Spinal cord (tissue), 10 donors: ENCODE results near the gene VSTM2A. TPM values are rescaled to one million over a fixed set of nuclear protein-coding genes. Genes with fewer than 3 reads are reported as not detected.

Experiments
- DNase-seq, 6 donors: peaks; one replicate each; pipeline versions ENCODE4 v3.0.0 to v3.0.0-alpha.2; 2013 to 2015; ENCODE audit warnings: low spot score in 6 of 6, low read depth in 4 of 6
- H3K27ac ChIP-seq: one replicate; pipeline ENCODE4 v1.5.1; 2013; ENCODE audit warnings: low read depth, low read length, control low read depth
- H3K27me3 ChIP-seq: one replicate; pipeline ENCODE4 v1.6.1; 2013; ENCODE audit warnings: low read length; ENCODE audit not compliant: control insufficient read depth, insufficient read depth
- H3K36me3 ChIP-seq: one replicate; pipeline ENCODE4 v1.6.1; 2013; ENCODE audit warnings: low read length; ENCODE audit not compliant: control insufficient read depth, insufficient read depth
- H3K4me1 ChIP-seq: one replicate; pipeline ENCODE4 v1.6.1; 2013; ENCODE audit warnings: low read length; ENCODE audit not compliant: control insufficient read depth, insufficient read depth
- H3K4me3 ChIP-seq: one replicate; pipeline ENCODE4 v1.5.1; 2013; ENCODE audit warnings: low read depth, low read length, control low read depth
- H3K9me3 ChIP-seq: one replicate; pipeline ENCODE4 v1.6.1; 2013; ENCODE audit warnings: low read length; ENCODE audit not compliant: control insufficient read depth, insufficient read depth
- WGBS: methylation state at CpG from one replicate; pipeline ENCODE4 v1.1.5; 2013; ENCODE audit warnings: missing lambda C conversion rate; ENCODE audit not compliant: insufficient coverage; 5-methylcytosine and 5-hydroxymethylcytosine counted together
- polyA plus RNA-seq, 2 donors: library from polyadenylated mRNA; unstranded; fragments of 120-200 nt; gene quantifications; one replicate each; pipeline ENCODE4 v1.2.1, GENCODE V29; 2013; ENCODE audit not compliant: insufficient read length in 2 of 2
- total RNA-seq, 2 donors: library from RNA; depleted of rRNA in 1 of 2; stranded (reverse); fragments of 120-200 nt in 1 of 2; fragments of >200 nt in 1 of 2; gene quantifications; one replicate each; pipeline versions ENCODE4 v1.2.3 to v1.2.4, GENCODE V29; 2013 to 2014
- donor health status: healthy.

The VSTM2A gene
- total and polyA plus RNA-seq, 4 donors: 26.8 to 124 (median 109) TPM

GRCh38 chr7:54546081-54546985 lies 4.2 kb downstream of the VSTM2A start:
- DNase-seq: peak in 3 of 6 donors; percentile 46 to 87 (median 67)
- peaks cover 16% of the 10 kb centered on the region for H3K27me3 ChIP-seq
- WGBS: 3% methylated on average over 69 of the region's 80 CpGs
- H3K9me3 ChIP-seq: no peaks in the 10 kb centered on the region
- peak overlapping the region; percentile 19 for H3K4me3 ChIP-seq
- H3K27ac ChIP-seq: no peak overlapping the region
- H3K36me3 ChIP-seq: no peaks in the 10 kb centered on the region
- H3K4me1 ChIP-seq: peaks cover 17% of the 10 kb centered on the region

- peak overlapping the region; percentile 19 for H3K4me3 ChIP-seq
- H3K36me3 ChIP-seq: no peaks in the 10 kb centered on the region
- DNase-seq: no peak
- WGBS: under 1% methylated on average over 10 of the region's 15 CpGs
- H3K4me1 ChIP-seq: peaks cover 14% of the 10 kb centered on the region
- peaks cover 16% of the 10 kb centered on the region for H3K27me3 ChIP-seq
- no peak overlapping the region for H3K27ac ChIP-seq
- no peaks in the 10 kb centered on the region for H3K9me3 ChIP-seq
Observed at GRCh38 chr7:54546986-54547314, 4.8 kb downstream of the VSTM2A start.

- peak in 1 of 6 donors; percentile 16 for DNase-seq
- WGBS: 50% methylated on average over 1 of the region's 3 CpGs
Observed at GRCh38 chr7:54550471-54550870, 8.3 kb downstream of the VSTM2A start.

GRCh38 chr7:54556121-54556520 lies 13.9 kb downstream of the VSTM2A start:
- WGBS: 36% methylated on average over 1 of the region's 1 CpG

More at GRCh38 chr7:54550471-54550870, 8.3 kb downstream of the VSTM2A start:
- H3K4me1 ChIP-seq: peaks cover 3% of the 10 kb centered on the region
- no peak overlapping the region for H3K27ac ChIP-seq
- H3K27me3 ChIP-seq: peaks cover 4% of the 10 kb centered on the region
- no peaks in the 10 kb centered on the region for H3K9me3 ChIP-seq
- no peak overlapping the region for H3K4me3 ChIP-seq
- H3K36me3 ChIP-seq: peaks cover 9% of the 10 kb centered on the region

GRCh38 chr7:54559401-54559800 lies 17.2 kb downstream of the VSTM2A start:
- Histone ChIP-seq H3K9me3 (no peaks in the 10 kb centered on the region), H3K27ac (no peak overlapping the region), H3K4me1 (no peaks in the 10 kb centered on the region), H3K4me3 (no peak overlapping the region), H3K36me3 (peaks cover 7% of the 10 kb centered on the region), H3K27me3 (no peaks in the 10 kb centered on the region)
- no peak for DNase-seq
- WGBS: no CpG with 5 or more reads among the region's 1 CpG

More at GRCh38 chr7:54556121-54556520, 13.9 kb downstream of the VSTM2A start:
- H3K4me3 ChIP-seq: no peak overlapping the region
- no peaks in the 10 kb centered on the region for H3K9me3 ChIP-seq
- H3K27me3 ChIP-seq: no peaks in the 10 kb centered on the region
- peak in 1 of 6 donors; percentile 18 for DNase-seq
- H3K4me1 ChIP-seq: no peaks in the 10 kb centered on the region
- H3K36me3 ChIP-seq: peaks cover 13% of the 10 kb centered on the region
- no peak overlapping the region for H3K27ac ChIP-seq

- Histone ChIP-seq H3K27me3 (no peaks in the 10 kb centered on the region), H3K36me3 (peaks cover 6% of the 10 kb centered on the region), H3K4me1 (no peaks in the 10 kb centered on the region), H3K9me3 (no peaks in the 10 kb centered on the region), H3K27ac (no peak overlapping the region), H3K4me3 (no peak overlapping the region)
- no CpG with 5 or more reads among the region's 2 CpGs for WGBS
- DNase-seq: no peak
Observed at GRCh38 chr7:54560198-54560597, 18.0 kb downstream of the VSTM2A start.

GRCh38 chr7:54560723-54561122 lies 18.5 kb downstream of the VSTM2A start:
- Histone ChIP-seq H3K27me3 (no peaks in the 10 kb centered on the region), H3K36me3 (peaks cover 10% of the 10 kb centered on the region), H3K9me3 (no peaks in the 10 kb centered on the region), H3K27ac (no peak overlapping the region), H3K4me1 (no peaks in the 10 kb centered on the region), H3K4me3 (no peak overlapping the region)
- no CpG with 5 or more reads among the region's 2 CpGs for WGBS
- DNase-seq: no peak

- Histone ChIP-seq H3K4me3 (no peak overlapping the region), H3K36me3 (peaks cover 6% of the 10 kb centered on the region), H3K9me3 (no peaks in the 10 kb centered on the region), H3K4me1 (no peaks in the 10 kb centered on the region), H3K27ac (no peak overlapping the region), H3K27me3 (no peaks in the 10 kb centered on the region)
- peak in 1 of 6 donors; percentile 55 for DNase-seq
- WGBS: 80% methylated on average over 1 of the region's 5 CpGs
Observed at GRCh38 chr7:54563329-54563916, 21.2 kb downstream of the VSTM2A start.

- 88% methylated on average over 5 of the region's 7 CpGs for WGBS
Observed at GRCh38 chr7:54565432-54565831, 23.3 kb downstream of the VSTM2A start.

More at GRCh38 chr7:54565432-54565831, 23.3 kb downstream of the VSTM2A start:
- H3K36me3 ChIP-seq: peaks cover 6% of the 10 kb centered on the region
- H3K4me1 ChIP-seq: no peaks in the 10 kb centered on the region
- H3K9me3 ChIP-seq: no peaks in the 10 kb centered on the region
- H3K27ac ChIP-seq: no peak overlapping the region
- H3K4me3 ChIP-seq: no peak overlapping the region
- no peaks in the 10 kb centered on the region for H3K27me3 ChIP-seq
- no peak for DNase-seq
